B cell (primary cell): ENCODE measurements around the gene UGT1A5. TPM values are rescaled to one million over a fixed set of nuclear protein-coding genes. Genes with fewer than 3 reads are reported as not detected.

ENCODE experiments used
- ATAC-seq: fragments of 200-7000 bp; cut with Tn5 transposase; one replicate; pipeline ENCODE4 v1.10.0; 2021; ENCODE audit warnings: low read depth, mild to moderate bottlenecking, moderate number of reproducible peaks, moderate library complexity
- CTCF ChIA-PET: fragments of 350-600 bp; sonication (Branson Sonifier 250); formaldehyde crosslinking; loops from one replicate; lab custom pipeline; 2021; ENCODE audit warnings: antibody characterized with exemption, inconsistent platforms; lab: Charles Lee
- POLR2A ChIA-PET: fragments of 350-600 bp; sonication (Branson Sonifier 250); formaldehyde crosslinking; loops from one replicate; lab custom pipeline; 2021; ENCODE audit warnings: antibody characterized with exemption; lab: Charles Lee
- DNase-seq: peaks from one replicate; pipeline ENCODE4 v3.0.0; 2013
- H2AFZ ChIP-seq: 2 replicates; pipeline ENCODE4 v1.6.1; 2012; ENCODE audit warnings: mild to moderate bottlenecking, low read depth, low read length; ENCODE audit not compliant: insufficient read depth, poor library complexity, severe bottlenecking
- H3K27ac ChIP-seq, 2 donors: 1 replicate in 1 of 2; 2 replicates in 1 of 2; pipeline ENCODE4 v1.5.1; 2012 to 2013; ENCODE audit warnings: low read length in 2 of 2, mild to moderate bottlenecking in 2 of 2, moderate library complexity in 1 of 2
- H3K27me3 ChIP-seq, 4 experiments: fragments of 200-600 bp in 1 of 4; sonication (generic) in 1 of 4; replicated peaks in 1 of 4; 1 replicate in 2 of 4; 2 replicates in 2 of 4; pipeline versions ENCODE4 v1.6.1 to v1.7.0; 2013 to 2016; ENCODE audit warnings: low read length in 3 of 4, mild to moderate bottlenecking in 2 of 4, mixed read lengths in 1 of 4, moderate library complexity in 1 of 4; ENCODE audit not compliant: insufficient read depth in 4 of 4, control insufficient read depth in 3 of 4; ENCODE audit errors: control extremely low read depth in 1 of 4
- H3K36me3 ChIP-seq, 2 experiments: replicated peaks in 1 of 2; 1 replicate in 1 of 2; 2 replicates in 1 of 2; pipeline versions ENCODE4 v1.6.1 to v1.7.1; 2013; ENCODE audit warnings: low read length in 1 of 2; ENCODE audit not compliant: insufficient read depth in 2 of 2, control insufficient read depth in 1 of 2; ENCODE audit errors: control extremely low read depth in 1 of 2, extremely low read depth in 1 of 2
- H3K4me1 ChIP-seq, 2 donors: fragments of 200-600 bp in 1 of 2; sonication (generic) in 1 of 2; 1 replicate in 1 of 2; 2 replicates in 1 of 2; pipeline versions ENCODE4 v1.5.1 to v1.6.1; 2013 to 2017; ENCODE audit warnings: low read length in 2 of 2; ENCODE audit not compliant: control insufficient read depth in 2 of 2, insufficient read depth in 2 of 2
- H3K4me2 ChIP-seq: replicated peaks from 2 replicates; pipeline ENCODE3; 2012; ENCODE audit warnings: mild to moderate bottlenecking, low read depth, low read length; ENCODE audit not compliant: poor library complexity, severe bottlenecking
- H3K4me3 ChIP-seq, 5 experiments: fragments of 200-600 bp in 1 of 5; sonication (generic) in 1 of 5; 1 replicate in 3 of 5; 2 replicates in 2 of 5; pipeline versions ENCODE4 v1.5.1 to v1.7.0; 2011 to 2016; ENCODE audit warnings: low read length in 4 of 5, mild to moderate bottlenecking in 4 of 5, low read depth in 2 of 5, control low read depth in 1 of 5, moderate library complexity in 1 of 5; ENCODE audit not compliant: insufficient read depth in 1 of 5; ENCODE audit errors: control extremely low read depth in 1 of 5, extremely low read depth in 1 of 5
- H3K79me2 ChIP-seq: fragments of 200-600 bp; sonication (generic); one replicate; pipeline ENCODE4 v1.6.0; 2016; ENCODE audit warnings: low read length; ENCODE audit not compliant: control insufficient read depth, insufficient read depth
- H3K9ac ChIP-seq: fragments of 200-600 bp; sonication (generic); 2 replicates; pipeline ENCODE4 v1.6.1; 2017; ENCODE audit warnings: mild to moderate bottlenecking, low read length, moderate library complexity
- H3K9me3 ChIP-seq, 3 donors: one replicate each; pipeline versions ENCODE4 v1.6.1 to v1.7.1; 2013; ENCODE audit warnings: low read length in 2 of 3; ENCODE audit not compliant: control insufficient read depth in 2 of 3, insufficient read depth in 1 of 3; ENCODE audit errors: control extremely low read depth in 1 of 3
- H4K20me1 ChIP-seq: 2 replicates; pipeline ENCODE4 v1.6.0; 2012; ENCODE audit warnings: mild to moderate bottlenecking, low read length; ENCODE audit not compliant: insufficient read depth, control insufficient read depth, poor library complexity, severe bottlenecking
- H3K27ac Mint-ChIP-seq: one replicate; pipeline ENCODE4 v1.8.0; 2021; ENCODE audit warnings: mixed read lengths
- H3K27me3 Mint-ChIP-seq: one replicate; pipeline ENCODE4 v1.8.0; 2021; ENCODE audit warnings: mixed read lengths
- H3K4me1 Mint-ChIP-seq: one replicate; pipeline ENCODE4 v1.8.0; 2021; ENCODE audit warnings: mixed read lengths
- H3K4me3 Mint-ChIP-seq: one replicate; pipeline ENCODE4 v1.8.0; 2021; ENCODE audit warnings: mixed read lengths
- H3K9me3 Mint-ChIP-seq: one replicate; pipeline ENCODE4 v1.8.0; 2022; ENCODE audit warnings: mixed read lengths; ENCODE audit not compliant: insufficient read depth
- EZH2 ChIP-seq: IDR thresholded peaks from 2 replicates; pipeline ENCODE4 v1.6.1; 2012; ENCODE audit warnings: borderline replicate concordance, low read depth, mild to moderate bottlenecking, moderate library complexity, low read length; ENCODE audit not compliant: insufficient read depth, poor library complexity, severe bottlenecking
- WGBS: methylation state at CpG from one replicate; pipeline ENCODE4 v1.1.5; 2013; ENCODE audit warnings: missing lambda C conversion rate; ENCODE audit not compliant: insufficient coverage; 5-methylcytosine and 5-hydroxymethylcytosine counted together
- intact Hi-C: fragments of 100-400 bp; cut with micrococcal nuclease; formaldehyde crosslinking; loops from one replicate; pipeline ENCODE4 v1.10.0; 2022
- polyA plus RNA-seq: library from polyadenylated mRNA; depleted of rRNA; stranded (reverse); fragments of >200 nt; gene quantifications from 2 replicates; pipeline ENCODE4 v1.2.3, GENCODE V29; 2012
- total RNA-seq, 2 donors: library from RNA; stranded (reverse); fragments of 120-200 nt in 1 of 2; gene quantifications; 1 replicate in 1 of 2; 2 replicates in 1 of 2; pipeline versions ENCODE4 v1.2.3 to v1.2.4, GENCODE V29; 2013 to 2022
- TF ChIP-seq, protein P1 (sequence below): fragments of 200-600 bp; IDR thresholded peaks from one replicate; pipeline ENCODE4 v1.8.0; 2022; ENCODE audit warnings: antibody characterized with exemption, mild to moderate bottlenecking

Gene UGT1A5
- total and polyA plus RNA-seq, 2 donors (not counting 1 experiment from before 2014, with no cell fraction given), result not detected

DNA sequence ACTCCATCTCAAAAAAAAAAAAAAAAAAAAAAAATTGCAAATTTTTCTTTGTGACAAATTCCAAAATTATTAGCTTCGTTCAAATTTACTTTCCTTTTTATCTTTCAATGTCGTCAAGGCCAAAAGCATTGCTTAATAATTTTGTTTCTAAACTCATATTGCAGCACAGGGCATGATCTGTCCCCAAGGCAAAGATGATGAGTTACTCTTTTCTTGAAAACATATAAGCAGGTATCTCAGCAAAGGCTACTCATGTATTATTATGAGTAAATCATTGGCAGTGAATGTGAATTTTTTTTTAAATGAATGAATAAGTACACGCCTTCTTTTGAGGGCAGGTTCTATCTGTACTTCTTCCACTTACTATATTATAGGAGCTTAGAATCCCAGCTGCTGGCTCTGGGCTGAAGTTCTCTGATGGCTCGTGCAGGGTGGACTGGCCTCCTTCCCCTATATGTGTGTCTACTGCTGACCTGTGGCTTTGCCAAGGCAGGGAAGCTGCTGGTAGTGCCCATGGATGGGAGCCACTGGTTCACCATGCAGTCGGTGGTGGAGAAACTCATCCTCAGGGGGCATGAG is 31.1 kb upstream of the UGT1A5 start, which contains the start of gene UGT1A7:
UGT1A7 (plus strand) TSS at position 381 of the 579 bp plus-strand sequence; CDS start at position 418, 37 bp downstream.
- no peaks in the 10 kb centered on the region for H3K27me3 ChIP-seq
- DNase-seq (no peak), ATAC-seq (no peak)
- no peak within 1 kb of the TSS for H3K27ac ChIP-seq
- no peak within 1 kb of the TSS for H3K4me3 ChIP-seq
- H2AFZ ChIP-seq, result no peak within 1 kb of the TSS
- H3K4me2 ChIP-seq, result peak within 1 kb of the TSS; percentile 32
- Mint-ChIP-seq H3K27me3 (peaks cover 8% of the 10 kb centered on the region), H3K27ac (no peak within 1 kb of the TSS), H3K4me1 (peaks cover 16% of the 10 kb centered on the region), H3K4me3 (no peak within 1 kb of the TSS), H3K9me3 (no peaks in the 10 kb centered on the region)
- H3K36me3 ChIP-seq, result no peaks in the 10 kb centered on the region
- no peaks in the 10 kb centered on the region for H3K79me2 ChIP-seq
- H3K4me1 ChIP-seq, result peaks cover 0 to 6% of the 10 kb centered on the region in 2 donors
- H3K9me3 ChIP-seq, result no peaks in the 10 kb centered on the region
- CTCF ChIA-PET, result no interaction called here
- intact Hi-C loops, result no loop called here
- WGBS, result no CpG with 5 or more reads among the region's 5 CpGs
- TF ChIP-seq, protein P1, sequence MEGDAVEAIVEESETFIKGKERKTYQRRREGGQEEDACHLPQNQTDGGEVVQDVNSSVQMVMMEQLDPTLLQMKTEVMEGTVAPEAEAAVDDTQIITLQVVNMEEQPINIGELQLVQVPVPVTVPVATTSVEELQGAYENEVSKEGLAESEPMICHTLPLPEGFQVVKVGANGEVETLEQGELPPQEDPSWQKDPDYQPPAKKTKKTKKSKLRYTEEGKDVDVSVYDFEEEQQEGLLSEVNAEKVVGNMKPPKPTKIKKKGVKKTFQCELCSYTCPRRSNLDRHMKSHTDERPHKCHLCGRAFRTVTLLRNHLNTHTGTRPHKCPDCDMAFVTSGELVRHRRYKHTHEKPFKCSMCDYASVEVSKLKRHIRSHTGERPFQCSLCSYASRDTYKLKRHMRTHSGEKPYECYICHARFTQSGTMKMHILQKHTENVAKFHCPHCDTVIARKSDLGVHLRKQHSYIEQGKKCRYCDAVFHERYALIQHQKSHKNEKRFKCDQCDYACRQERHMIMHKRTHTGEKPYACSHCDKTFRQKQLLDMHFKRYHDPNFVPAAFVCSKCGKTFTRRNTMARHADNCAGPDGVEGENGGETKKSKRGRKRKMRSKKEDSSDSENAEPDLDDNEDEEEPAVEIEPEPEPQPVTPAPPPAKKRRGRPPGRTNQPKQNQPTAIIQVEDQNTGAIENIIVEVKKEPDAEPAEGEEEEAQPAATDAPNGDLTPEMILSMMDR, result no peak
- no peak for TF ChIP-seq EZH2
- H4K20me1 ChIP-seq, result no peaks in the 10 kb centered on the region
- POLR2A ChIA-PET, result no interaction called here
- H3K9ac ChIP-seq, result no peak within 1 kb of the TSS

DNA sequence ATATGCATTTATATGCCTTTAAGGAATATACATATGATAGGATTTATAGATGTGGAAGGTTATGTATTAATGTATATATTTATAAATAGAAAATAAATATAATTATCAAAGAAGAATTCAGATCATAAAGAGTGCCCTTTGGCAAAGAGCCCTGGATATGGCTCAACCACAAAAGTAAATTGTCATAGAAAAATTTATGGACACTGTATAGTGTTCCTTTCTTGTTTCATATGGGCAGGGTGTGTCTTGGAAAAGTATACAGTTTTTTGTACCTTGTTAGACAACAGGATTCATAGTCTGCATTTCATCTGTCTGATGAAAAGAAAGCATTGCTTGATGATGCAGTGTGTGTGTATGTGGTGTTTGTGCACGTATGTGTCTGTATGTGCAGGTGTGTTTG is 28.1 kb upstream of the UGT1A5 start:
- H4K20me1 ChIP-seq, result no peaks in the 10 kb centered on the region
- no peak overlapping the region for H3K9ac ChIP-seq
- H3K4me2 ChIP-seq, result no peak overlapping the region
- no peak overlapping the region for H3K4me3 ChIP-seq
- ChIA-PET POLR2A (no interaction called here), CTCF (no interaction called here)
- no peaks in the 10 kb centered on the region for H3K9me3 ChIP-seq
- peaks cover 3% of the 10 kb centered on the region for H3K27me3 Mint-ChIP-seq
- no peak overlapping the region for H3K27ac Mint-ChIP-seq
- H3K4me1 ChIP-seq, result peaks cover 0 to 6% of the 10 kb centered on the region in 2 donors
- no peak overlapping the region for H2AFZ ChIP-seq
- TF ChIP-seq, protein P1, result no peak
- H3K4me3 Mint-ChIP-seq, result no peak overlapping the region
- peaks cover 0 to 4% (median 0%) of the 10 kb centered on the region in 4 experiments for H3K27me3 ChIP-seq
- DNase-seq (no peak), ATAC-seq (no peak)
- no peaks in the 10 kb centered on the region for H3K9me3 Mint-ChIP-seq
- 83% methylated on average over 1 of the region's 1 CpG for WGBS
- H3K79me2 ChIP-seq, result no peaks in the 10 kb centered on the region
- no peak overlapping the region for H3K27ac ChIP-seq
- no peaks in the 10 kb centered on the region for H3K36me3 ChIP-seq
- intact Hi-C loops, result no loop called here
- peaks cover 16% of the 10 kb centered on the region for H3K4me1 Mint-ChIP-seq
